GM18508 (cell line): Measurements from ENCODE around the gene NRXN2.

Source experiments
- ATAC-seq: cut with Tn5 transposase; IDR thresholded peaks from one replicate; pipeline ENCODE4 v1.9.1; 2021; ENCODE audit warnings: moderate number of reproducible peaks; ENCODE audit not compliant: insufficient read depth, unreplicated experiment

Gene NRXN2

DNA sequence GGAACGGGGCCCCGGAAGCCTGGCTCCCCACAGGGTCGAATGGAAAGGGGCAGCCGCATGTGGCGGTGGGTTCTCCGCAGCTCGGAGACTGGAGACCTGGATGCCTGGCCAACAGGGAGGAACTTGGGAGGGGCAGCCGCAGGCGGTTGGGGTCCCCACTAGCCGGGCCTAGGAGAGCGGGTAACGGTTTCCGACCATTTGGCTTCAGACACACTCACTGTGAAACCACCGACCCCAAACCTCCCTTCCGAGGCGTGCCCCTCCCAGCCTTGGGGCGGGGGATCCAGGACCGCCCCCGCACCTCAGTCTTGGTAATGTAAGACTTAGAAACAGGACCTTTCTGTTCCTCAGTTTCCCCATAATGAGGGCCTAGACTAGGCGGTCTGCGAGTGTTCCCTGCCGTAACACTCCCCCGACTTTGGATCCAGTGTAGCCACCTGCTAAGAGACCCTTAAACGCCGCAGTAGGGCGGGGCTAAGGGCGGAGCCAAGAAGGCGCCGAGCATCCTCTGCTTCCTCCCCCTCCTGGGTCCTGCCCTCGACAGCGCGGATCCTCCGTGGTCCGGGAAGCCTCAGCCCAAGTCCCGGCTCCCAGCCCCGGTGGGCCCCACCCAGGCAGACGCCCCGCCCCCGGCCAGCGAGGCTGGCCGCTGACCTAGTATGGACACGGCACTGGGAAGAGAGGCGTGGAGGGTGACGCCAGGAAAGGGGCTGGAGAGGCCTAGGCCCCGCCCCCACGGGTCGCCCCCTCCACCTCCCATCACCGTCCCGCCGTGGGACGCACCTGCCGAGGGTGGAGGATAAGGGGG, 22.7 kb upstream of the NRXN2 start:
- no peak for ATAC-seq

GRCh38 chr11:64745189-64745520, 22.2 kb upstream of the NRXN2 start:
- no peak for ATAC-seq

DNA sequence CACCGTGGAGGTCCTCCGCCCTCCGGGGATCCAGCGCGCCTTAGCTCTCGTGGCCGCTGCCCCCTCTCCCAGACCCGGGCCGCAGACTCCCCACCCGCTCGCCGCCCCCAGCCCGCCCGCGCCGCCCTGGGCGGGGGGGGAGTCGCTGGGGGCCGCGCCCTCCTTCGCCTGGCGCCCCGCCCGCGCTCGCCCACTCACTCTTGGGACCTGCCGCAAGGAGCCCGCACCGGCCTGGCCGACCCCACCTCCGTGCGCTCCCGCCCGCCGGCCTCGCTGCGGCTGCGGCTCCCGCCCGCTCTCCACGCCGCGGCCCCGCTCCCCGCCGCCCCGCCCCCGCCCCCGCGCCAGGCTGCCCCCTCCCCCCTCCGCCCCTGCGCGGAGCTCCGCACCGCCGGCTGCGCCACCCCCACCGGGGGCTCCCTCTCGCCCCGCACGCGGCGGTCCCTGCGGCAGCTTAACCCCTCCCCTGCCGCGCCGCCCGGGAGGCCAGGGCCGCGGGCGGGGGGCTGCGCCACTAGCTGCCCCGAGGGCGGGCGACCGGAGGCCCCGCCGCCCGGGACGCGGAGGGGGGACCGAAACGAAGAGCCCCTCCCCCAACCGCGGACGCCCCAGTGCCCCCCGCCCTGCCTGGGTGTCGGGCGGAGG, 21.7 kb upstream of the NRXN2 start:
- ATAC-seq, result no peak

GRCh38 chr11:64743591-64744543, 20.9 kb upstream of the NRXN2 start, which contains the start of gene RASGRP2:
Gene RASGRP2 (minus strand): TSS chr11:64744142. CDS start chr11:64742866, 1,276 bp downstream.
- ATAC-seq, result no peak

GRCh38 chr11:64742889-64743590, 20.0 kb upstream of the NRXN2 start:
- ATAC-seq, result no peak

- ATAC-seq, result no peak
Measured at GRCh38 chr11:64742087-64742888, 19.3 kb upstream of the NRXN2 start.

GRCh38 chr11:64741375-64742086, 18.5 kb upstream of the NRXN2 start:
- ATAC-seq, result no peak

DNA sequence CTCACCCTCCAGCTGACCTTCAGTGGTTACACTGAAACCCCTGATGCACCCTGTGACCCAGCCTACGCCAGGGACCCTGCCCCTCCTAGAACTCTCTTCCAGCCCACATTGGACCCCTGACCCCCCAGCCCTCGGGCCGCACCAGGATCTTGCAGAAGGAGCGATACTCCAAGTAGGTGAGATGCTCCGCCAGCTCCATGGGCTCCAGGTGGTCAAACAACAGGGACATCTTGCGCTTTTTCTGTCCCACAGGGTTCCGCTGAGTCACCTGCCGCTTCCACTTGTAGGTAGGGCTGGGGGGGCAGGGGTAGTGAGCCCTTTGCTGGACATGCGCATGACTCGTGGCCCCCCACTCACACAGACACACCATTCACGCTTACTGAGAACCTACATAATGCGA, 16.9 kb upstream of the NRXN2 start:
- no peak for ATAC-seq

GRCh38 chr11:64736654-64737053, 13.7 kb upstream of the NRXN2 start:
- ATAC-seq, result no peak

- ATAC-seq, result no peak
Measured at GRCh38 chr11:64735725-64736259, 12.8 kb upstream of the NRXN2 start.

- ATAC-seq, result no peak
Measured at GRCh38 chr11:64734811-64735724, 12.1 kb upstream of the NRXN2 start.

DNA sequence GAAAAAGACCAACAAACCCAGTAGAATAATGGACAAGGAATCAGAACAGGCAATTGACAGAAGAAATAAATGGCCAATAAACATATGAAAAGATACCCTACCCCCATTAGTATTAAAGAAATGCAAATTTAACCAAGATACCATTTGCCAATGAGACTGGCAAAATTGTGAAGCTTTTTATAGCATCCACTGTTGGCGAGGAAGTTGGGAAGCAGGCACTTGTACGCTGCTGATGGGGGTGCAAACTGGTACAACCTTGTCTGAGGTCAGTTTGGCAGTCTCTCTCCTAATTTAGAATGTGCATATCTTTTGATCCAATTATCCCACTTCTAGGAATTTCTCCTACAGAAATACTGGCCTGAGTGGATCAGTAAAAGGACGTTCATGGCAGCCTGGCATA, 8.6 kb upstream of the NRXN2 start:
- ATAC-seq, result no peak

DNA sequence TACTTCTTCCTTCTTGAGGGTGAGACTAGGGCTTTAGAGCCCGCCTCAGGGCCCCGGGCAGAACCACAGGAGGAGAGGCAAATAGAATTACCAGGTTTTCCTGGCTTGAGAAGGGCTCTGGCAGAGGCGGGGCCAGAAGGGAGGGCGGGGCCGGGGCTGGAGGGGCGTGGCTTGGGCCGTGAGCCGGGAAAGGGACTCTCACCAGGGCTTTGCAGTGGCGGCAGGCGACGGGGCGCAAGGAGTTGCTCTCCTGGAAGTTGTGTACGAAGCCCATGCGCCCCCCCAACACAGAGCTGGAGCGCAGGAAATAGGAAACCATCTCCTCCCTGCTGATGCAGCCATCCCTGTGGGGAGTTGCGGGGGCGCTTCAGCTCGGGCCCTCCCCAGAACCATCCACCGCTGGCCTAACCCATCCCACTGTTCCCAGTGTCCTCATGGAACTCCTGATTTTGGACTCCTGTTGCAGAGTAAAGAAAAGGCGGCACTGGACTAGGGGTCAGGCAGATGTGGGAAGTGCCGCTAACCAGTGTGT, 6.9 kb upstream of the NRXN2 start:
- ATAC-seq, result no peak

- no peak for ATAC-seq
Measured at GRCh38 chr11:64728757-64729365, 5.9 kb upstream of the NRXN2 start.

DNA sequence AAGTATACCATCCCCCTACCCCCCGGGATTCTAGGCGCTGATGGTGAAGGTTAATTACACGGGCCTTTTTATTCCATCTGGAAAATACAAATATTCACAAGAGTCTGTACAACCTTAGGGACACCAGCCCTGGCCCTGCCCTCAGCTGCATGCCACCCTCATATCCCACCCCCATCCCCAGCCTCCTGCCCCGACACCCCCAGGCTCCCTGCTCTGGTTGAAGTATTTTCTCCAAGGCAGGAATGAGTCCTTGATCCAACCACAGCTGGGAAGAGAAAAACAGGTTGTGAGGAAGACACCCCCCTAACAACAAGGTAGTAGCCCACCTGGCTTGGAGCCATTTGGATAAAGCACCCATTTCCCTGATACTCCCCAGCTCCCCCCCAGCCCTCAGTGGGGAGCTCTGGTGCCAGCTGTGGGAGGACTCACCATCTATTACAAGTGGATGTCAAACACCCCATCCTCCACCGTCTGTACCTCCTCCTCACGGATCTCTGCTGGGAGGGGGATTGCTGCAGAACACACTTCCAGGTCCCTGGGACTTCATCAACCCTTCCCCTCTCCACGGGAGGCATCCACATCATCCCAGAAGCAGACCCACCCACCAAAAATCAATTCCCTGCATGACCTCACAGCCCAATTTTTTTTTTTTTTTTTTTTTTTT, 4.0 kb upstream of the NRXN2 start:
- no peak for ATAC-seq

DNA sequence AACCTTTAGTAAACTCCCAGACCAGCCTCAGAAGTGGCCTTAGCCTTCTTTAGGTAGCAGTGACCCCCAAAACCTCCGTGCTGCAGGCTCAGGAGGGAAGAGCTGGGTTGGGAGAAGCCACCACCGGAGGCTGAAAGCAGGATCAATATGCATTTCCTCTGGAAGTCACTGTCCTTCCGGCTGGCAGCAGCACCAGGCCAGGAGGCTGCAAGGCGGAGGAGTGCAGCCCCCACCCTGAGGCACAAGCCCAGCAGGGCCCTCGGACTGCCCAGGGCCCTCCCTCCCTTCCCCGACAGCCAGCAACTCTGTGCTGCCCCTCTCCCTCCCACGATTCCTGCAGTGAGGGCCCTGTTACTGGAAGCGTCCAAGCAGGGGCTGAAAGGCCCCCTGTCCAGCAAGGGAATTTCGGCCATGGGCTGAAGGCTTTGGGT, 3.2 kb upstream of the NRXN2 start:
- no peak for ATAC-seq
